Esophagus mucosa (tissue), 1 donor: ENCODE measurements around the gene LRRC51. TPM values are rescaled to one million over a fixed set of nuclear protein-coding genes. Genes with fewer than 3 reads are reported as not detected.
A peak's percentile ranks its signal among the peaks of the same experiment; 100 is the strongest.

Experiments used
- ATAC-seq: fragments of 200-7000 bp; cut with Tn5 transposase; one replicate; pipeline ENCODE4 v1.9.1; 2020
- total RNA-seq: library from RNA; stranded (reverse); gene quantifications from one replicate; pipeline ENCODE4 v1.2.4, GENCODE V29; 2023
- donor health status: DM: yes; HTN: yes; CAD: no.

LRRC51 gene, protein sequence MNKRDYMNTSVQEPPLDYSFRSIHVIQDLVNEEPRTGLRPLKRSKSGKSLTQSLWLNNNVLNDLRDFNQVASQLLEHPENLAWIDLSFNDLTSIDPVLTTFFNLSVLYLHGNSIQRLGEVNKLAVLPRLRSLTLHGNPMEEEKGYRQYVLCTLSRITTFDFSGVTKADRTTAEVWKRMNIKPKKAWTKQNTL
- total RNA-seq, result 5.5 TPM

DNA sequence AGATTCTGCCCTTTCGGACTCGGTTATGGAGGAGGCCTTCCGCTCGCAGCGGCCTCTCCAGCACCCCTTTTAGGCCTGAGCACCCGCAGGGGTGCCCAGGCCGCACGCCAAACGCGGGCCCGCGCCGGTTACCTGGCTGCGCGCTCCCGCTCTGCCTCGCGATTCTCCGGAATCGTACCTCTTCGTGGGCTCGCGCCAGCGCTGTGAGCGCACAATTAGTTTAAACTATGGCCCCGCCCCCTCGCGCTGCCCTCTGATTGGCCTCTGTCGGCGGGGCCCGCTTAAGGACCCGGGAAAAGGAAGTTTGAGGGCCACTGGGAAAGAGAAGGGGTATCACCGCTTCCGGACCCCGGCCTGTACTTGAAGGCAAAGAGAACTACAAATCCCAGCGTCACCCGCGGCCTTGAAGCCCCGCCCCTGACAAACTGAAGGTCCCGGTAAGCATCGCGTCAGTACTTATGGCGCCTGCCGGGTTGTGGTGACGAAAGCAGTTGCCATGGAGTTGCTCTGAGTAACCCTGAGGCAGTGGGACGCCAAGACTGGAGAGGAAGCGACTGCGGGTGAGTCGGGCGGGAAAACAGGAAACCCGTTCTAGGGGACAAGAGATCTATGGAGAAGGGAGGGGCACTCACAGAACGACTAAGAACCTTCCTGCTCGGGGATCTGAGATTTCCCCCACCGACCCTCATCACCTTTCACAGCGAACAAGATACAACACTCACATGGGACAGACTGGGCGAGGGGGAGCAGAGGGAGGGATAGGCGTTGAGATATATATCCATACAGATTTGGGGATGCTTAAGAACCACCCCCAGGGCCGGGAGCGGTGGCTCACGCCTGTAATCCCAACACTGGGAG lies at the start of gene LRRC51, which contains the start of gene NUMA1:
TSS of gene LRRC51 (plus strand) at position 525 of the 858 bp plus-strand sequence. CDS start 8,234 bp downstream, outside the sequence.
TSS of gene NUMA1 (minus strand) at position 217 of the 858 bp plus-strand sequence. CDS start 44,599 bp downstream, outside the sequence.
- peak; percentile 94 for ATAC-seq

DNA sequence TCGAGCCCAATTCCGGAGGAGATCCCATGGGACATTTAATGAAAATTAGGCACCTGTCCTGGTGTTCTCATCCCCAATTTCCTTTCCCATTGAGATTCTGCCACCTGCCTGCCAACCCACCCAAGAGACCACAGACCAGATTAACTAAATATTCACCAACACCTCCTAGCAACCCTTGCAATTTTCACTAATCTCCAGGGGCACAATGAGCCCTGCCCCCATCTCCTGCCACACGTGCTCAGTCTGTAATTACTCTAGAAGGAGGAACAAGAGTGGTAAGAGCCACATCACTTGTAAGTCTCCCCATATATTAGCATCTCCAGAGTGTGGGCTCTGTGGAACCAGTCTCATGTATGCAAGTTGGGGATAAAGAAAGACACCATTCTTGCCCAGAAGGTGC lies 44.0 kb upstream of the LRRC51 start:
- ATAC-seq, result no peak

DNA sequence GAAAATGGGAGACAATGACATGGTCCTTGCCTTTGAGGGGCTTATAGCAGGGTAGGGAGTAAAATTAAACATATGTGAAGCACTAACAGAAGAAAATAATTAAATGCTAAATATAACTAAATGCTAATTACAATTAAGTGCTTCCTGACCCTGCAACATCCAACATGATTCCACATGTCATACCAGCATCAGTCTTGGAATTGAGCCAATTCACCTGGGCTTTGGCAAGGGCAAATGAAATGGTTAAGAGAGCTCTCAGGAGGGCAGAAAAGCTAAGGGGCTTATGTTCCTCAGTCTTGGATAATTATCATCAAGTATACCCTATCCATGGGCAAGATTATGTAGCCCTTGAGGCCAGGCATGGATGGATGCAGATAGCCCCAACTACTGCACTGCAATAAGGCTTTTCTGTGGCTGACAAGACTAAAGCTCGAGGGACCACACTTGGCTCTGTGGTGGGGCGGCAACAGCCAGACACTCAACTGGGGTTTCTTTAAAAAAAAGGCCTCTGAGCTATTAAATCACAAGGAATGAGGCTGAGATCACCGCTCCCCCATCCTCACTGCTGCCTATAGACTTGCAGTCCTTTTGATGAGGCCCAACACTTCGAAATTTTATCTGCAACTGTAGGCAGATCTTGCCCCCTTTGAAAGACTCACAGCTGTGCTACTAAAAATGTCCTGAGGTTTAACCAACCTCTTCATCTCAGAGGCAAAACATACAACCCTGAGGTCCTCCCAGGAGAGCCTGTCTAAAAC lies 42.9 kb upstream of the LRRC51 start:
- ATAC-seq, result no peak

DNA sequence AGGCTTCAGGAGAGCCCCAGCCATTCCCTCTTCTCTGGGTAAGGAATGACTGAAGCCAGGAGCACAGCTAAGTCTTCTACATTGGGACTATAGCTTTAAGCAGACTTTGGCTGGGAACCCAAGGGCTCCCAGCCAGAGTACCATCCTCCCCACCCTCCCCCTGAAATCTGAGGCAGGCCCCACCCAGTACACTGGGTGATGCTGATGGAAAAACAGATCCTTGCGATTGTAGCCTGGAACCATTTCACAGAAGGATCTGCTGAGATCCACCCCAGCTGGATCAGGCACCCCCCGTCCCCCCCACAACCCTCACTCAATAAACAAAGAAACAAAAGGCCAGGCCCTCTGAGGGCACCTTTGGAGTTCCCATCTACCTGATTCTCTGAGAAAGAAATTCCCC lies 42.2 kb upstream of the LRRC51 start:
- ATAC-seq, result peak; percentile 53

DNA sequence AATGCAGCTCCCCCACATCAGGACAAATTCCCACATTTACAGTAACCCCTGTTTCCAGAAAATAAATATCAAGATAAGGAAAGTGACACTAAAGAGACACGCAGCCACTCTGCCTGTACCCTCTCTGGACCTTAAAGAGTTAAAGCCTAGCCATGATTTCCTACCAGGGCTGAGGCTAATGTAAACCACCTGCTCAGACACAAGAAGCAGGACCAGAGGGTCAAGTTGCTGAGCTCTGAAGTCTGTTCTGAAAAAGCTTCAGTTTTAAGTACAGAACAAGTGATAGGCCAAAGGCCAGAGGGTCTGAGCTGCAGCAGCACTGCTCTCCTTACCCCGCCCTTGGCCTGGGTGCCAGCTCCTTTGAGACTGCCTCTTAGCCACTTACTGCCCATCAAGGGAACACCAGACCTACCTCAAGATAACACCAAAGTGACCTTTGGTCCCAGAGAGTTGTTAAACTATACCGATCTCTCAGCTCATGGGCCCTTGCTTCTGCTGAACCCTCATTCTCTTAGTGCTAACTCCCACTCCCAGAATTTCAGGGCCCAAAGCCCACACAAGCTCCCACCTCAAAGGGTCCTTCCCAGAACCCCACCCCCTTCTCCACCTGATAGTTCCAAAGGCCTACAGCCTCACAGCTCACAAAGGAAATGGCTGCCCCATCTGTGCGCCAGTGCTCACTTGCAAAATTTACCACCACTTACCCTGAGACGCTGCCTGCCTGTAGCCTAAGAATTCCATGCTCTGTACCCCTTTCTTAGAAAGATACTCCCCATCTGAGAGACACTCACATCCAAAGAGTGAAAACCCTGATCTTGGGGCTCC lies 41.4 kb upstream of the LRRC51 start:
- ATAC-seq, result no peak

DNA sequence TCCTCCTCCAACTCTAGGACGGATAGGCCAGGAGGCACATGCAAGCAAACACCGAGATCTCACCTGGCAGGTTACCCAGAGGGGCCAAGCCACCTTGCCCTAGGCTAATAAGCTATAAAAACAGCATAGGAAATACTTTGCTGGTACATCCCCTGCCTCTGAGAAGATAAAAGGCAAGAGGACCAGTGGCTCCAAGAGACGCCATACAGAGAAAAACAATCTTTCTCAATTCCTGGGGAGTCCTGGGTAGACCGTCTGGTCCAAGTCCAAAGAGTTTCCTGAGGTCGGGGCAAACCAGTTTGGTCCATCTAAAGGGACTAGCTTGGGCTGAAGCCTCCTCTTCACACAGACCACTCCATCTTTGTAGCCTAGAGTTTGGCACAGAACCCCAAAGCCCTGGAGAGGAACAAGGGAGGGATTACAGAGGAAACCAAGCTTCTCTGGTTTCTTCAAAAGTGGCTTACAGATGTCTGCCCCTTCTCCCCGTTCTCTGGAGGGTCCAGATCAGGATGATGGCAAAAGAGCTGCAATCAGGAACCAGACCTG lies 40.7 kb upstream of the LRRC51 start:
- no peak for ATAC-seq

DNA sequence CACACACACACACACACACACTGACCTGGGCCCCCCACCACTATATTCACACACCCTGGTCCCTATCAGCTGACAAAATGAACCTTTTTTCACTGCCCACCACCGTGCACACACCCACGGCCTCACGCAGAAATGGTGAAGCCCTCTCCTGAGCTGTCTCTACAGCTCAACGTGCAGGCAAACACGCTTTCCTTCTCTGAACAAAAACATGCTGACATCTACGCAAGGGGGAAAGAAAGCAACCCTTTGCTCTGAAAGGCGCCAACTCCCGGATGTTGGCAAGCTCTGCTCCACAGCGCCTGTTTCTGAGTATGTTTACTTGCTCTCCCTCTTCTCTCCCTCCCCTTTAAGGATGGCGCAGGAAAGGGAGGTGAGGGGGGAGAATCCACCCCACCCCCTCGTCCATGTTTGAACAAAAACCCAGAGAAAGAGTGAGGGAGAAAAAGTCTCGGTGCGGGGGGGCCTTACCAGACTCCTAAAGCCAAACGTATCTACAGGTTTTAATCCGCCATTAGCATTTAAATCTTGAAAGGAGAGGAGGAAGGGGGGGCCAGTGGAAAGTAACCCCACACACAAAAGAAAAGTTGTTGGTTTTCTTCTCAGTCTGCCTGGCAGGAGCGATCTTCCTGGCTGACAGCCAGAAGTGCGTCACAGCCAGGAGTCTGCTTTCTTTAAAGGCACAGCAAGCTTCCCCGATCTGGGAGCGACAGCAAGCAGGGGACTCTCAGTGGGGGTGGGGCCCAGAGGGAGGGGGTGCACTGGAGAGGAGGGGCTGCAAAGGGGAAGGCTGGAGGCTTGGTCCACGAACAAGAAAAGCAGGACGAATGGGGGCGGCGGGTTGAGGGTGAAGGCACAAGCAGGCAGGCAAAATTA lies 39.9 kb upstream of the LRRC51 start:
- ATAC-seq, result peak; percentile 77

DNA sequence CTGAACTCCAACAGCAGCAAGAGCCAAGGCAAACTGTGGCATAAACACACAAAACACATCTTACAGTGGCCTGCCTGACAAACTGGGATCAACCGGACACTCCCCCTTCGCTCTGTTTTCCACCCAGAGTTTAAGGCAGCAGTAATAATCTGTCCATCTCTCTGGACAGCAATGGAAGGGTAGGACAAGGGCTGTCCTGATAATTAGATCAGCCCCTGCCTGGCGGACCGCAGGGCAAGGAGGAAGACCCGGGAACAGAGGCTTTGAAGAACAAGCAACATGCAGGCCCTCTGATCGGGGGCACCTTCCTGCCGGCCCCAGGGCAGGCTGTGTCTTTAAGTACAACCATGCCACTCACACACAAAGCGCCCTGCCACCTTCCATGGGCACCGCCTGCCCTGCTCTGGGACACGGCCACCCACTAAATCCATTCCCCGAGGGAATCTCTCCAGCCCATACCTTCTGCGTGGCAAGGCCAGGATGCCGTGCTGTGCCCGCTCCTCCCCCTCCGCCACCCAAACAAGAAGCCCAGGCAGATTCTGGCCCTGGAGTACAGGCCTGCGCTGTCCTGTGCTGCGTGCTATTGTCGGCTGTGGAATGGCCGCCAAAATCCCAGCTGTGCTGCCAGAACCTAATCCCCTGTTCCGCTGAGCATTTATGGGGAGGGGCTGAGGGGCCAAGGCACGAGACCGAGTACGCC lies 39.1 kb upstream of the LRRC51 start:
- peak; percentile 54 for ATAC-seq

DNA sequence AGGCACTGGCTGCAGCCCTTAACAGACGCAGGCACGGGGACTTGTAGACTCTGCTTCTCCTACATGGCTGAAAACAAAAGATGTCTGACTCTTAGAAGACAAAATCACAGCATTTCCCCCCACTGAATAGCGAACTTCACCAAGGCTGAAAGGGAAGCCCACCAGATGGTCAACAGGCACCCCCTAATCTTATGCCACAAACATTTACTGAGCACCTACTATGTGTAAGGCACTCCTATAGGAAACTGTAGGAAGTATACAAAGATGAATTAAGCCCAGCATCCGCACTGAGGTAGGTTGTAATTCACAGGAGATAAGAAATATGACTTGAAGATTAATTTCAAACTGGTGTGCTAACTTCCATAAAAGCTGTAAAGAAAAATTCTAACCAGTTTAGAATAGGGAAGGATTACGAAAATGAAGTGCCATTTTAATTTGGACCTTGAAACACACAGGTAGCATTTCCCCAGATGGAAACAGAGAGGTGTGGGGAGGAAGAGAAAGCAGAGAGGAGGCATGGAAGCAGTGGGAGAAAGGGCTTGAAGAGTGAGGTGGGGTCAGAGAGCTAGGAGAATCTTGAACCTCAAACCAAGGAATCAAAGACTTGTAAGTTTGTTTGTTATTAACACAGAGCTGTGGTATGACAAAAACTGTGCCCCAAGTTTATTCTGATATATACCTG lies 38.4 kb upstream of the LRRC51 start:
- ATAC-seq, result no peak

DNA sequence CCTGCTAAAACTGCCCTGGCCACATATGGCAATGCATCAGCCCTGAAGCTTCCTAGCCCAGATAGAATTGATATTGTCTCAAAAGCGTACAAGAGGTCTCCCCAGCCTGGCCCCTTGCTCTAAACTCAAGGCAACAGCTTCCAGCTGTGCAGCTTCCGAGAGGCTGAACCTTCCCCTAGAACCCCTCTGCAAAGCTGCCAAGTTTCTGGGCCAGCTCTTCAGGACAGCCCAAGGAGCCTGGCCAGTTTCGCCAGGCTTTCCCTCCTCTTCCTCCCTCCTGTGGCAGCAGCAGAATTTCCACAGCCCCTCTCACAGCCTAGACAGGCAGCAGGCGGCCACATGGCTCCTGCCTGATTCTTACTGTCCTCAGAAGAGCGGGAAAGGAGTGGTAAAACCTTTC lies 34.8 kb upstream of the LRRC51 start:
- ATAC-seq, result no peak

DNA sequence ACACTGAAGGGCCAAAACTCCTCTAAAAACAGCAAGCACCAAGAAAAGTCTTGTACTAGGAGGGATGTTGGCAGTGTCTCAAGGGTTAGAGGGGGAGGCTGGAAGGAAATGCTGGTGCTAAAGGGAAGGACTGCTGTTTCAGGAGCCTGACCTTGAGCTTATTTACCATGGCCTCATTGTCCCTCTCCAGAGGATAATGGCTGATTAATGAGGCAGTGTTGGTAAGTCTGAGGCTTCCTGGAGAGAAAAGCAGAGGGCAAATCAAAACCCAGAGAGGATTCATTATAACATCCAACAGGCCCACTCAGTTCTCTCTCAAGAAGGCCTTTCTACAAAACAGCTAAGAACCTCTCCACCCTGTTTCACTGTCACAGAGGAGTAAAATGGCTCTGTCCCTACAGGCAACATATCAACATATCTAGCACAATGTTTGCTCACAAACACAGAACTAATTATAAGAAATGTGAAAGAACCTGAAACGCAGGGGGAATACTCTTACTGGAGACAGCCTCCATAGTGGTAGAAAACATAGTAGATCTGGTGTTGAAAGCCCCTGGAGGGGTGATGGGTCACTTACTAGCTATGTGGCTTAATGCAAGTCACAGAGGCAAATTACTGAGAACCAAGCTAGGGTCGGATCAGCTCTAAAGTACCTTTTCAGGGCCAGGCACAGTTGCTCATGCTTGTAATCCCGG lies 31.7 kb upstream of the LRRC51 start:
- no peak for ATAC-seq

DNA sequence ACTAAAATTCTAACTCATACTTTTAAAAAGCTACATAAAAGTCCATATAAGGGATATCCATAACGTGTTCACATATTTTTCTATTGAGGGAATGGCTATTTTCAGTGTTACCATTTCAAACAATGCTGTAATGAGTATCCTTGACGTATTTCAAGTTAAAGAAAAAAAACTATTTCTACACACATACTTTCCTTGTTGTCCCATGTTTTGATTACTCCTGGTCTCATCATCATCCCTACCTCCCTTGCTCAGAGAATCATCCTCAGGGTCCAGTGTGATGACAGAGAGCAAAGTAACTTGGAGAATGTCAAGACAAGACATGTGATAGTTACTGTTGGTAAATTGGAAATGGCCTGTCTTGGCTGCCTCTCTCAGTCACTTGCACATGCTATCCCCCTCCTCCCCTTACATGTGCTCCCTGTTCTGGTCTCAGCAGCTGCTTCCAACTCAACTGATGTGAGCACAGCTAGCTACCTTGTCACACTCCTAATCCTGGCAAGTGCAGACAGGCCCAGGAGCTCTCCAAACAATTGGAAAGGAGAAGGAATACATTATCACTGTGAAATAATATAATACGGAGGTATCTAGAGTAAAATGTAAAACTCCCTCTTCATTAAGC lies 22.1 kb upstream of the LRRC51 start:
- peak; percentile 71 for ATAC-seq

DNA sequence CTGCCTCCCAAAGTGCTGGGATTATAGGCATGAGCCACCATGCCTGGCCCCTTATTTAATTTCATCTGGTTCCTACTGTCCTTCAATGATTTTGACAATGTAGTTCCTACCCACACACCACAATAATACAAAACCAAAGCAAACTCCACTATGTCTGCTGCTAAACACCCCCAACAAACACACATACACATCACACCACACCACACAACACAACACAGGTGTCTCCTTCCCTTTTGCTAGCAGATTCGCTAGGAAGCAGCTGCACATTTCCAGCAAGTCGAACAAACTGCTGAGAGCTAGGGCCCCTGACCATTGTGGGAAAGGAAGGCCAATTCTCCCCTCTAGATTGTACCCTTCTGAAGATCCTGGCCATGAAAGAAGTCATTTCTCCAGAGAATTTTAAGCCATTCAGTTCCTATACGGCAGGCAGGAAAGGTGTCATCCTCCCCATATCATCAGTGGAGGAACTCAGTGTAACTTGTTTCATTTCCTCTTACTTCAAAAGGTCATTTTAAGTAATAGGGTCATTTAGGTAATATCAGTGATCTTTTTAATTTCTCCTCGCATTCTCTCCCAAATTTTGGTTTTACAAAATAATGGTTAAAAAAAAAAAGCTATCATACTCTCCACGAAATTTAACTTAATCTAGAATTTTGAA lies 18.8 kb upstream of the LRRC51 start:
- ATAC-seq, result no peak

DNA sequence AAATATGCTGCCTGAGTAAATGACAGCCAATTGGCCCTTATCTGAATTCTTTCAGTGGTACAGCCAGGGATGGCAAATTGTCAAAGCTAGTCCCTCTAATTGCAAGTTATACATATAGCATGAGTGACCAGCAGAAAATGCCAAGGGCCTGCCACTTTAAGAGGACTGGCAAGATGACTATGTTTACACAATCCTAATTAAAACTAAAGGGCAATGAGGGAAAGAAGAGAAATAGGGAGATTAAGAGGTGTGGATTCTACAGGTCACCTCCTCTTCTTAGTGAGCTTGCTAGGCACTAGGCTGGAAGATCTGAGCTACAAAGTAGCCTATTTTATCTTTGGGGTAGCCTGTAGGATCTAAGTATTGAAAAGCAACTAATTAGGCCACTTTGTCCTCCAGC lies 13.8 kb upstream of the LRRC51 start:
- ATAC-seq, result no peak

DNA sequence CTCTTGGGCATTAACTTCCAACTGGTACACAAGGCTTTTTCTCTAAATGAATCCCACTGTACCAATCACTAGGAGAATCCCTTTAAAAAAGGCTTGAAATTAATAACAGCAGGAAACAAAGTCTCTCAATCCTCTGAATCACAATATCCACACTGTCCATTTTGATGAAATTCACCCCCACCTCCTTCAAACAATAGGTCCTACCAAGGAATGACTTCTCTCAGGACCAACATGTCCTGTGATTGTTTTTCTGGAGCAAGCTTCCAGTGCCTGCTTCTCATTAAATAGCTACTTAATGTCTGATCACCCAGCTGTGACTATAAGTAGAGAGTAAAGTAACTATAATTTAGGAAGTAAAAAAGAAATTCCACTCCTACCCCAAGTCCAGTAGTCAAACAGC lies 13.4 kb upstream of the LRRC51 start:
- no peak for ATAC-seq

DNA sequence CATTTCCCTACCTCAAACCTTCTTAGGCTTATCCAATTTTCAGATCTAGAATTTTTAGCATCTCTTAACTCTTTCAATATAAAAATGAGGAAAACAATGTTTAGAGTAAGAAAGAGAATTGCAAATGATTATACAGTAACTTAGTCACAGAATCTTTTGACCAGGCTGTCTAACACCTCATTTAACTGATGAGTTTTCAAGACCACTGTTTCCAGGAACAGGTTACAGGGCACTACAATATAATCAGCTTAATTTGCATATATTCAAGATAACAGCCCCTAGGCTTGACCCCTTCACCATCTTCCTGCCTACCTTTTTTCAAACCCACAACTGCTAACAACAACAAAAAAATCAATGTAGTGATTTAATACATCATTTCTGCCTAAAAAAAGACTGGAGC lies 13.0 kb upstream of the LRRC51 start:
- no peak for ATAC-seq

DNA sequence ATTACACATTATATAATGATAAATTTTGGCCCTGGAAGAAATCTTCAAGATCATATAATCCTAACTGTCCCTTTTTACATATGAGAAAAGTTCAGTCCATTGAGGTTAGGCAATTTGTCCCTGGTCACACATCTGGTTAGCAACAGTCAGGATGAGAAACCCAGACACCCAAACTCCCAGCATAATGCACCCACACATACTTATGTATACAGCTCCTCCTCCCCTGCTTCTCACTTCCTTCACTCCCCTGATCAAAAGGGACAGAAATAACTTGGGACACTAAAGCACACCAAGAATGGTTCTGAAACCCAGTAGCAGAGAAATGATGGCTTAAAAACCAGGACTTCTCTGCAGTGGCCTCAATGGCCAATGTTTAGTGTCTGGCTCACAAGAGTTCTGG lies 11.4 kb upstream of the LRRC51 start:
- ATAC-seq, result peak; percentile 43

DNA sequence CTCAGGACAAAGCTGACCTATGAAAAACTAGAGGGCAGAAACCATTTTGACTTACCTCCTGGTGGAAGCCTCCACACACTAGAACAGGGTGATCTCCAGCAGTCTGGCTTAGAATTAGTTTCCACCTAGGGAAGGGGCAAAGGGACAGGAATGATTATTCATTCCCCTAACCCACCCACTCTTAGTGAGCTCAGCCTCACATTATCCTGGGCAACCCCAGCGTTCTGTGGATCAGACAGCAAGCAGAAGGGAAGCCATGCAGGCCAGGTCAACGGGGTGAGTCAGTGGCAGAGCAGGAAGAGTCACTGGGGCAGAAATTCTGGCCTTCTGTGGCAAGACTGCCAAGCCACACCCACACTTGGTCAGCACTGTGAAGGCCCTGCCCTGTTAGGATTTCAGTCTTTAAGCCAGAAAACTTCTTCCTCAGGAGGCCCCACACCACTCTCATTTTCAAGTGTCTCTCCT lies 10.8 kb upstream of the LRRC51 start:
- peak; percentile 91 for ATAC-seq
